NCI-H2107 treated with DMSO at 0.1 percent for 48 hours (cell line): Measurements from ENCODE around the gene LAMA3.

Experiments
- DNase-seq: peaks from one replicate; lab custom pipeline; 2025; ENCODE audit not compliant: unreplicated experiment; lab: John Stamatoyannopoulos, UW

Gene LAMA3

DNA sequence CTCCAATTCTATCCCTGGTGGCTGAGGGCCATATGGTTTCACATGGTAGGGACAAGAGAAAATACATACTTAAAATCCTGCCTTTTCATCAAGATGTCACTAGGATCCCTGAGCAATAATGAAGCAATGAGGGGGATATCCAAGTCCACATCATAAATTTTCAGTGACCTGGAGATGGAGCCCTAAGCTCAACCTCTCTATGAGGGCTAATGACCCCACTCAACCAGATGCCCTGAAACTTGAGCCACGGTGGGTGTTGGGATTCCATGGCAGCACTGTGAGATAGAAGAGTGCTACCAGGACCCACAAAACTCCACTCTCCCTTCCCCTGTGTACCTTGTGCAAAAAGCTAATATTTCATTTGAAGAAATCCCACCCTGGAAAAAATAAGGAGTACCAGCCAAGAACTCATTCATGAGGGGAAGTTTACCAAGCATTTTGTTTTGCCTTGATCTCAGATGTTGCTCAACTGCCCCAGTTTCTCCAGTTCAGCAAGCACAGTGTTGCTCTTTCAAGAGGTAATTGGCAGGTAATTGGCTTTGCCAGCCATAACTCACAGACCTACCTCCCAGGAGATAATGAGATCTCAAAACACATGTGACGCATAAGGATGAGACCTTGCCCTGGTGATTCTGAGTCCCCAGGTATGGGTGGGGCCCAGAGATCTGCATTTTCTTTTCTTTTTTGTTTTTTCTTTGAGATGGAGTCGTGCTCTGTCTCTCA lies 274.4 kb downstream of the LAMA3 start:
- DNase-seq = no peak

- DNase-seq = no peak
Observed at GRCh38 chr18:23964282-23965238, 275.3 kb downstream of the LAMA3 start.

GRCh38 chr18:23966909-23967308 lies 277.7 kb downstream of the LAMA3 start:
- peak; percentile 69 for DNase-seq

- no peak for DNase-seq
Observed at GRCh38 chr18:23967321-23968089, 278.3 kb downstream of the LAMA3 start.

- DNase-seq = no peak
Observed at GRCh38 chr18:23968638-23969604, 279.7 kb downstream of the LAMA3 start.

- no peak for DNase-seq
Observed at GRCh38 chr18:23969664-23970063, 280.4 kb downstream of the LAMA3 start.

GRCh38 chr18:23970161-23971096 lies 281.2 kb downstream of the LAMA3 start:
- DNase-seq = no peak

- no peak for DNase-seq
Observed at GRCh38 chr18:23971097-23971440, 281.8 kb downstream of the LAMA3 start.

DNA sequence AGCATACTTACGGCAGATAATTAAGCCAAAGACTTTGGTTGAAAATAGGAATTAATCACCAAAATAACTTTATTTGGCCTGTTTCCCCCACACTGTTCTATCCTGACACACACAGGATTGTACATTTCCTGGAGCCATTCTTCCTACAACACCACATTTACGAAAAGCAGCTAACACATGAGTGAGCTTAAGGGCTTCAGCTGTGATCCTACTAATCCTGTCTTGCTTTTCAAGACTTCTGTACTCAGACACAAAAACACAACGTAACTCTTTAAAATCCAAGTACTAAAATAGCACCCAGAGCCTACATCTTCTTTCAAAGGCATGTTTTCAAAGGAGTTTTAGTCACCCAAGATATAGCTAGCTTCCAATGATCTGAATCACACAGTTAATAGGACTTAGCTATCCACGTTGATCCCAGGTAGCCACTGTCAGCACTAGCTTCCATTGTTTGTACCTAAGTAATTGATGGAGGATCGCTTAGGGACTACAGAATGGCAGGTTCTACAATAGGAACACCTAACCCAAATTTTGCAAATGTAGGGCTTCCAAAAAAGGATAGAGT lies 282.5 kb downstream of the LAMA3 start:
- DNase-seq = no peak

- no peak for DNase-seq
Observed at GRCh38 chr18:23972453-23972852, 283.2 kb downstream of the LAMA3 start.

DNA sequence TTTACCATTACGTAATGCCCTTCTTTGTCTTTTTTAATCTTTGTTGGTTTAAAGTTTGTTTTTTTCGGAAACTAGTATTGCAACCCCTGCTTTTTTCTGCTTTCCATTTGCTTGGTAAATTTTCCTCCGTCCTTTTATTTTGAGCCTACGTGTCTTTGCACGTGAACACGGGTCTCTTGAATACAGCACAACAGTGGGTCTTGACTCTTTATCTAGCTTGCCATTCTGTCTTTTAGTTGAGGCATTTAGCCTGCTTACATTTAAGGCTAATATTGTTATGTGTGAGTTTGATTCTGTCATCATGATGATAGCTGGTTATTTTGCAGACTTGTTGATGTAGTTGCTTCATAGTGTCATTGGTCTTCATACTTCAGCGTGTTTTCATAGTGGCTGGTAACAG lies 287.9 kb downstream of the LAMA3 start:
- no peak for DNase-seq

DNA sequence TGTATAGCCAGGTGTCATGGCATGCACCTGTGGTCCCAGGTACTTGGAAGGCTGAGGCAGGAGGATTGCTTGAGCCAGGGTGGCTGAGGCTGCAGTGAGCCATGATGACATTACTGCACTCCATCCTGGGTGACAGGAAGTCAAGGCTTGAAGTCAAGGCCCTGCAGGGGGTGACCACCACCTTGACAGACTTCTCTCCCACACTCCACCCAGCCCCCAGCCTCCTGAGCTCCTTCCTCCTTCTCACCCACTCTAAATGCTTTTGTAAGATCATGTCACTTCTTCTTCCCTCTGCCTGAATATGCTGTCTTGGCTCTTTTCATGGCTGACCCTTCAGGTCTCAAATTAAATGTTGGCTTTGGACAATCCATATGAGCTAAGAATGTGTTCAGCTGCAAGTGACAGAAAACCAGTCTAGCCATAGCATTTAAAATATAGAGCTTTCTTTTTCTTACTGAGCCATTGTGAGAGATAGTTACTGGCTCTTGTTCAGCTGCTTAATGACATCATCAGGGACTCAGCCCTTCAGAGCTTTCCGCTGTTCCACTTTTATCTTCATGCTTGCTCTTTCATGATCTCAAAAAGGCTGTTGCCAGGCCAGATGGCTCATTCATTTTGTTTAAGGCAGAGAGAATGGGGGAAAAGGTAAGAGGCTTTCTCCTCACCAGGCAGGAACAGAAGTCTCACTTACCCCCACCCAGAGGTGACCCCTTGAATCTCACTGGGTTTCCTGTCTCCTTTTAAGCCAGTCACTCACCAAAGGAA lies 288.6 kb downstream of the LAMA3 start:
- DNase-seq = no peak

DNA sequence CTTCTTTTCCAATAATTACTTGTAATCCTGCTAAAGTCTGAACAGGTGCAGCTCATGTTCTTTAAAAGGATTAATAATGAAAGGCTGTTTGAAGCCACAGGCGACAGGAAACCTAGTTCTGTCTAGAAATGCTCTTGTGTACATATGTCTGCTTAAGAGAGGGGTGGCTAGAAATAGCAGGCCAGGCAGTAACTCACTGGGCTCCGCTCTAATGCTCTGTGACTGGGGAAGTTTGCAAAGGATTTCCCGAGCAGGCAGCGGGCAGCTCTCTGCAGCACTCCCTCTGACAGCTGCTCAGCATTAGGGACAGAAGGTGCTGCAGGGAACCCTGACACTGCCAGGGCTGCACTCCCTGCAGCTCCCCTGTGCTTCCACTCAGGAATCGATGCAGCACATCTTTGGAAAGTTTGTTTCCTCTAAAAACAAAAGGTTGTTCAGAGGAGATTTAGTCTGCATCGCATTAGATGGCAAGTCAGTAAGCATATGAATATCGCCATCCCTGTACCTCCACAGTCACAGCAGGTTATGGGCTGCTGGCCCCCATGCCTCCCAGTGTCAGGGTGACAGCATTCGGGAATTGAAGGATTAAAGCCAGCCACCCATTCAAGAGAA lies 292.2 kb downstream of the LAMA3 start:
- DNase-seq = peak; percentile 25

DNA sequence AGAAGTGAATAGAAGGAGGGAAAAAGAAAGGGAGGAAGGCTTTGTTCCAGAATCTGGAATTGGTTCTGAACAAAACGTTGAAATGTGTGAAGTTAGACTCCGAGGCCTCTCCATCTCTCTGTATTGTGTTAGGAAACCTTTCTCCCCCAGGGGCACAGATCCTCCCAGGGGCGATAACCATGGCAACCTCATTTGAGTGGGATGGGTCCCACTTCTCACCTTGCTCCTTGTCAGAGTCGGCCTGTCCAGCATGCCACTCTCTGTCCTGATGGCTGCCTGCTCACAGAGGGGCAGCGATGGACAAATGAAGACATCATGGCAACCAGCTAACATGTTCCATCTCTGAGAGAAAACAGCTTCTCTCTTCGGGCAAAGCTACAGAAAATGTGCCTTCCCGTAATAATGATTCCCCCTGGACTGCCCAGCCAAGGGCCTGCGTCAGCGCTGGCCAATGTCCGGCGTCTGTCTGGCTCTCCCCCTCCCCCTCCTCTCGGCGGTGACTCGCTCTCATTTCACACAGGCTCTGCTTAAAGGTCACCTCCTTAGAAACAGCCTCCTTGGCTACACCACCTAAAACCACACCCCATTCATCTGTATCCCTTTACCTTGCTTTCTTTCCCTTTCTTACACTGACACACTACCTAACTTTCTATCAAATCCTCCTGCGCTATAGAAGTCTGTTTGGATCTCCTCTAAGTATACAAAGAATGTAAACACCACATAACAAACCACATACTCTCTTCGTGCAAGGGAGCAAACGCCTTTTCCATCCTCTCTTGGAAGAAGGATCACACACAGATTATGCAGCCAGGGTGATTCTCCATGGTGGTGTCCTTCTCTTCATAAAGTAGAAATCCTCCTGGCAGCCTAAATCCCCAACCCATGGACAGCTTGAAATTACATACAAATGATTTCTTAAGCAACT lies 293.2 kb downstream of the LAMA3 start:
- no peak for DNase-seq

DNA sequence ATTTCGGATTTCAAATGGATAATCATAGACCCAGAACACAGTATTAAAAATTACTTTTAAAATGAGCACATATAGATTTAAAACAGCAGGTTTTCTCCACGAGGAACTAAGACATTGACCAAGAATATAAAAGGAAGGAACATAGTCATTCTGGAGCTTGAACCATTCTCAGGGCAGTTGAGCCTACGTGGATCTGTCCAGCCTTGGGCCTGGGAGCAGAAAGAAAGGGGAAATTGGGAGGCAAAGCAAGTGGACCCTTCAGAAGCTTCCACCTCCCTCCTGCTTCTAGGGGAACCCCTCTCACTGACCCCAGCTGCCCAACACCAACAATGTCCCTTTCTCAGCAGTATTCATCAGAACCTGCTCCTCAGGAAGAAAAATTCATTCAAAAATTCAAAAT lies 293.9 kb downstream of the LAMA3 start:
- no peak for DNase-seq

DNA sequence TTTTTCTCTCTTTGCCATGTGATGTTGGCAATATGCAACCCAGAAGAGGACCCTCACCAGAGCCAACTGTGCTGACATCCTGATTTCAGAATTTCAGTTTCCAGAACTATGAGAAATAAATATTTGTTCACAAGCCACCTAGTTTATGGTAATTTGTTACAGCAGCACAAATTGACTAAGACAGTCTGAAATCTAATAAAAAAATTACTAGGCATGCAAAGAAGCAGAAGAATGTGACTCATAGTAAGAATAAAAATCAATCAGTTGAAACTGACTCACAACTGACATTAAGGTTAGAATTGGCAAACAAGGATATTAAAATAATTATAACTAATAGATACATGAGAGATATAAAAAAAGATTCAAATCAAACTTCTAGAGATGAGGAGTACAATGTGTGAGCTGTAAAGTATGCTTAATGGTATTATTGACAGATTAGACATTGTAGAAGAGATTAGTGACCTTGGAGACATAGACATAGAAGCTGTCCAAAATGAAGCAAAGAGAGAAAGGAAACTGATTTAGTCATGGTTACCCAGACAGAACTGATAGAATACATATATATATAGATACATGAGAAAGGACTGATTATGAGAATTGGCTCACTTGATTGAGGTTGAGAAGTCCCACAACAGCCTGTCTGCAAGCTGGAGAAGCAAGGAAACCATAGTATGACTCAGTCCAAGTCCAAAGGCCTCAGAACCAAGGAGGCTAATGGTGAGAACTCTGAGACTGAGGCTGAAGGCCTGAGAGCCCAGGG lies 297.5 kb downstream of the LAMA3 start:
- no peak for DNase-seq
